ENCODE data around the gene LHFPL4.
"Not testable (repeated sequence)": the region's sequence is repeated elsewhere in the genome, so short reads cannot be mapped to it uniquely, and the experiment has no call there.

LHFPL4 gene

GRCh38 chr3:9498781-9499180 lies 54.8 kb downstream of the LHFPL4 start:
- Histone ChIP-seq H2AK5ac (ENCODE audit: low read length) (no peak overlapping the region), H3K27me3 (ENCODE audit: insufficient read depth, low read length, poor library complexity) (no peaks in the 10 kb centered on the region), H2BK15ac (replicated peaks; ENCODE audit: low read depth) (no peak overlapping the region), H3K79me1 (ENCODE audit: low read length) (no peaks in the 10 kb centered on the region), H3K18ac (ENCODE audit: low read length) (no peak overlapping the region), H2BK5ac (ENCODE audit: low read length) (no peak overlapping the region), H3K4ac (ENCODE audit: low read depth, low read length) (no peak overlapping the region), H3K27ac (ENCODE audit: low read depth, low read length) (no peak overlapping the region), H4K5ac (ENCODE audit: low read length) (no peak overlapping the region), H3K4me2 (ENCODE audit: low read length) (no peak overlapping the region), H3K36me3 (ENCODE audit: control insufficient read depth, insufficient read depth, low read length) (no peaks in the 10 kb centered on the region), H3K79me2 (ENCODE audit: control insufficient read depth, insufficient read depth, low read length) (no peaks in the 10 kb centered on the region), H3K23ac (ENCODE audit: low read length) (no peak overlapping the region), H3K4me1 (ENCODE audit: control insufficient read depth, low read depth, low read length) (no peaks in the 10 kb centered on the region), H4K8ac (ENCODE audit: low read depth, low read length) (no peak overlapping the region), H2BK120ac (ENCODE audit: low read depth, low read length) (no peak overlapping the region), H3K9ac (ENCODE audit: low read length) (no peak overlapping the region), H3K4me3 (ENCODE audit: low read length) (no peak overlapping the region), H3K56ac (ENCODE audit: low read length) (no peak overlapping the region)
- no peak for DNase-seq
- WGBS (ENCODE audit: extremely low coverage, insufficient coverage, low lambda C conversion rate): no CpG with 5 or more reads among the region's 6 CpGs

DNA sequence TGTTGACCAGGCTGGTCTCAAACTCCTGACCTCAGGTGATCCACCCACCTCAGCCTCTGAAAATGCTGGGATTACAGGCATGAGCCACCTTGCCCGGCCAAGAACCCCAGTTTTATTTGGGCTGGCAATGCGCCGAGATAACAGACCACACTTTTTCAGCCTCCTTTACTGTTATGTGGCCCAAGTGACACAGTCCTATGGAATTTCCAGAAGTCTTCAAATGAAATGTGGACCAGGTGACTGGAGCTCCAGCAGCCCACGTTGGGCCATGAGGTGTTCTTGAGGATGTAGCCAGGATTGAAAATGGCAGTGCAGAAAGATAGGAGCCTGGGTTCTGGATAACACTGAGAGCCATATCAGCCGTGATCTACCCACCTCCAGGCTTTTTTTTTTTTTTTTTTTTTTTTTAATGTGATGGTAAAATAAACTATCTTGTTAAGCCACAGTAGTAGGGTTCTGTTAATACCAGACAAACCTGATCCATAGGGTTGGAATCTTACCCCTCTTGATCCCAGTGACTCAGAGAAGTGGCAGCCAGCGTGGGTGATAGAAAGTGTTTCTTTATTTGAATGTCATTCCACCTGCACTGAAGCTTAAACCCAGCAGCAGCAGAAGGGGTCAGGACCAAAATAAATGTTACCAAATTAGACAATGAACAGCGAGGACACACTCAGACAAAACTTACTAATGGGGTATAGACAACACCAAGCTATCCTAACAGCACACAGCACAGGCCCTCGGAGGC lies 55.6 kb downstream of the LHFPL4 start:
- no peaks in the 10 kb centered on the region for H3K4me1 ChIP-seq (ENCODE audit: control insufficient read depth, low read depth, low read length)
- no peak overlapping the region for H3K23ac ChIP-seq (ENCODE audit: low read length)
- H2BK5ac ChIP-seq (ENCODE audit: low read length): no peak overlapping the region
- no peak overlapping the region for H2BK15ac ChIP-seq (replicated peaks; ENCODE audit: low read depth)
- H3K27me3 ChIP-seq (ENCODE audit: insufficient read depth, low read length, poor library complexity): no peaks in the 10 kb centered on the region
- H4K8ac ChIP-seq (ENCODE audit: low read depth, low read length): no peak overlapping the region
- H3K4me2 ChIP-seq (ENCODE audit: low read length): no peak overlapping the region
- H3K79me2 ChIP-seq (ENCODE audit: control insufficient read depth, insufficient read depth, low read length): no peaks in the 10 kb centered on the region
- H2AK5ac ChIP-seq (ENCODE audit: low read length): no peak overlapping the region
- H3K4ac ChIP-seq (ENCODE audit: low read depth, low read length): no peak overlapping the region
- H3K27ac ChIP-seq (ENCODE audit: low read depth, low read length): no peak overlapping the region
- H4K5ac ChIP-seq (ENCODE audit: low read length): no peak overlapping the region
- DNase-seq: no peak
- no peak overlapping the region for H3K18ac ChIP-seq (ENCODE audit: low read length)
- no peak overlapping the region for H2BK120ac ChIP-seq (ENCODE audit: low read depth, low read length)
- H3K4me3 ChIP-seq (ENCODE audit: low read length): no peak overlapping the region
- H3K56ac ChIP-seq (ENCODE audit: low read length): no peak overlapping the region
- H3K36me3 ChIP-seq (ENCODE audit: control insufficient read depth, insufficient read depth, low read length): no peaks in the 10 kb centered on the region
- H3K9ac ChIP-seq (ENCODE audit: low read length): no peak overlapping the region
- H3K79me1 ChIP-seq (ENCODE audit: low read length): no peaks in the 10 kb centered on the region
- no CpG with 5 or more reads among the region's 8 CpGs for WGBS (ENCODE audit: extremely low coverage, insufficient coverage, low lambda C conversion rate)

- Histone ChIP-seq H3K4me3 (ENCODE audit: low read length) (no peak overlapping the region), H3K9ac (ENCODE audit: low read length) (no peak overlapping the region), H3K23ac (ENCODE audit: low read length) (no peak overlapping the region), H3K36me3 (ENCODE audit: control insufficient read depth, insufficient read depth, low read length) (no peaks in the 10 kb centered on the region), H2BK120ac (ENCODE audit: low read depth, low read length) (no peak overlapping the region), H2BK15ac (replicated peaks; ENCODE audit: low read depth) (no peak overlapping the region), H3K4ac (ENCODE audit: low read depth, low read length) (no peak overlapping the region), H4K5ac (ENCODE audit: low read length) (no peak overlapping the region), H3K18ac (ENCODE audit: low read length) (no peak overlapping the region), H3K4me1 (ENCODE audit: control insufficient read depth, low read depth, low read length) (no peaks in the 10 kb centered on the region), H3K27ac (ENCODE audit: low read depth, low read length) (no peak overlapping the region), H4K8ac (ENCODE audit: low read depth, low read length) (no peak overlapping the region), H3K56ac (ENCODE audit: low read length) (no peak overlapping the region), H3K79me2 (ENCODE audit: control insufficient read depth, insufficient read depth, low read length) (no peaks in the 10 kb centered on the region), H3K27me3 (ENCODE audit: insufficient read depth, low read length, poor library complexity) (no peaks in the 10 kb centered on the region), H2AK5ac (ENCODE audit: low read length) (no peak overlapping the region), H3K4me2 (ENCODE audit: low read length) (no peak overlapping the region), H2BK5ac (ENCODE audit: low read length) (no peak overlapping the region), H3K79me1 (ENCODE audit: low read length) (no peaks in the 10 kb centered on the region)
- no peak for DNase-seq
- WGBS (ENCODE audit: extremely low coverage, insufficient coverage, low lambda C conversion rate): no CpG with 5 or more reads among the region's 6 CpGs
These were observed 56.7 kb downstream of the LHFPL4 start for GRCh38 chr3:9496893-9497292.

- H3K4me3 ChIP-seq (ENCODE audit: low read length); H3K4me1 ChIP-seq (ENCODE audit: control insufficient read depth, low read depth, low read length); H3K18ac ChIP-seq (ENCODE audit: low read length); H3K79me1 ChIP-seq (ENCODE audit: low read length); H3K4ac ChIP-seq (ENCODE audit: low read depth, low read length); H3K27ac ChIP-seq (ENCODE audit: low read depth, low read length); DNase-seq; H3K23ac ChIP-seq (ENCODE audit: low read length); H3K36me3 ChIP-seq (ENCODE audit: control insufficient read depth, insufficient read depth, low read length); H2BK5ac ChIP-seq (ENCODE audit: low read length); H4K5ac ChIP-seq (ENCODE audit: low read length); H3K4me2 ChIP-seq (ENCODE audit: low read length); H2AK5ac ChIP-seq (ENCODE audit: low read length); H3K9ac ChIP-seq (ENCODE audit: low read length); H3K27me3 ChIP-seq (ENCODE audit: insufficient read depth, low read length, poor library complexity); H2BK15ac ChIP-seq (replicated peaks; ENCODE audit: low read depth); H4K8ac ChIP-seq (ENCODE audit: low read depth, low read length); H3K56ac ChIP-seq (ENCODE audit: low read length); H2BK120ac ChIP-seq (ENCODE audit: low read depth, low read length); H3K79me2 ChIP-seq (ENCODE audit: control insufficient read depth, insufficient read depth, low read length): not testable (repeated sequence)
- no CpG with 5 or more reads among the region's 15 CpGs for WGBS (ENCODE audit: extremely low coverage, insufficient coverage, low lambda C conversion rate)
These were observed 59.6 kb downstream of the LHFPL4 start for GRCh38 chr3:9494036-9494435.

- Histone ChIP-seq H3K4me3 (ENCODE audit: low read length) (no peak overlapping the region), H2BK120ac (ENCODE audit: low read depth, low read length) (no peak overlapping the region), H4K5ac (ENCODE audit: low read length) (no peak overlapping the region), H3K23ac (ENCODE audit: low read length) (no peak overlapping the region), H3K4me1 (ENCODE audit: control insufficient read depth, low read depth, low read length) (no peaks in the 10 kb centered on the region), H3K9ac (ENCODE audit: low read length) (no peak overlapping the region), H3K56ac (ENCODE audit: low read length) (no peak overlapping the region), H2BK15ac (replicated peaks; ENCODE audit: low read depth) (no peak overlapping the region), H3K79me2 (ENCODE audit: control insufficient read depth, insufficient read depth, low read length) (no peaks in the 10 kb centered on the region), H3K27me3 (ENCODE audit: insufficient read depth, low read length, poor library complexity) (no peaks in the 10 kb centered on the region), H3K18ac (ENCODE audit: low read length) (no peak overlapping the region), H3K4ac (ENCODE audit: low read depth, low read length) (no peak overlapping the region), H2BK5ac (ENCODE audit: low read length) (no peak overlapping the region), H3K27ac (ENCODE audit: low read depth, low read length) (no peak overlapping the region), H2AK5ac (ENCODE audit: low read length) (no peak overlapping the region), H4K8ac (ENCODE audit: low read depth, low read length) (no peak overlapping the region), H3K36me3 (ENCODE audit: control insufficient read depth, insufficient read depth, low read length) (no peaks in the 10 kb centered on the region), H3K4me2 (ENCODE audit: low read length) (no peak overlapping the region), H3K79me1 (ENCODE audit: low read length) (no peaks in the 10 kb centered on the region)
- WGBS (ENCODE audit: extremely low coverage, insufficient coverage, low lambda C conversion rate): no CpG with 5 or more reads among the region's 3 CpGs
- no peak for DNase-seq
These were observed 62.1 kb downstream of the LHFPL4 start for GRCh38 chr3:9491506-9491905.

GRCh38 chr3:9485248-9485647 lies 68.4 kb downstream of the LHFPL4 start:
- H2BK5ac ChIP-seq (ENCODE audit: low read length): no peak overlapping the region
- no peak overlapping the region for H3K9ac ChIP-seq (ENCODE audit: low read length)
- DNase-seq: no peak
- no peak overlapping the region for H2BK15ac ChIP-seq (replicated peaks; ENCODE audit: low read depth)
- no peak overlapping the region for H3K18ac ChIP-seq (ENCODE audit: low read length)
- H3K27ac ChIP-seq (ENCODE audit: low read depth, low read length): no peak overlapping the region
- no peak overlapping the region for H3K56ac ChIP-seq (ENCODE audit: low read length)
- no CpG with 5 or more reads among the region's 1 CpG for WGBS (ENCODE audit: extremely low coverage, insufficient coverage, low lambda C conversion rate)
- H3K4me1 ChIP-seq (ENCODE audit: control insufficient read depth, low read depth, low read length): no peaks in the 10 kb centered on the region
- H3K4me3 ChIP-seq (ENCODE audit: low read length): no peak overlapping the region
- H3K23ac ChIP-seq (ENCODE audit: low read length): no peak overlapping the region
- no peaks in the 10 kb centered on the region for H3K79me2 ChIP-seq (ENCODE audit: control insufficient read depth, insufficient read depth, low read length)
- H3K4ac ChIP-seq (ENCODE audit: low read depth, low read length): no peak overlapping the region
- H3K4me2 ChIP-seq (ENCODE audit: low read length): no peak overlapping the region
- H3K27me3 ChIP-seq (ENCODE audit: insufficient read depth, low read length, poor library complexity): no peaks in the 10 kb centered on the region
- no peaks in the 10 kb centered on the region for H3K79me1 ChIP-seq (ENCODE audit: low read length)
- no peak overlapping the region for H2BK120ac ChIP-seq (ENCODE audit: low read depth, low read length)
- H2AK5ac ChIP-seq (ENCODE audit: low read length): no peak overlapping the region
- peaks cover 4% of the 10 kb centered on the region for H3K36me3 ChIP-seq (ENCODE audit: control insufficient read depth, insufficient read depth, low read length)
- H4K5ac ChIP-seq (ENCODE audit: low read length): no peak overlapping the region
- H4K8ac ChIP-seq (ENCODE audit: low read depth, low read length): no peak overlapping the region
